ENCODE results near the gene OLFML2B. TPM values are rescaled to one million over a fixed set of nuclear protein-coding genes. Genes with fewer than 3 reads are reported as not detected.

The OLFML2B gene
- total and polyA plus RNA-seq, 2 of the 13 experiments (the other 11 are each of a cell fraction or from before 2014, with no cell fraction given), result not detected

DNA sequence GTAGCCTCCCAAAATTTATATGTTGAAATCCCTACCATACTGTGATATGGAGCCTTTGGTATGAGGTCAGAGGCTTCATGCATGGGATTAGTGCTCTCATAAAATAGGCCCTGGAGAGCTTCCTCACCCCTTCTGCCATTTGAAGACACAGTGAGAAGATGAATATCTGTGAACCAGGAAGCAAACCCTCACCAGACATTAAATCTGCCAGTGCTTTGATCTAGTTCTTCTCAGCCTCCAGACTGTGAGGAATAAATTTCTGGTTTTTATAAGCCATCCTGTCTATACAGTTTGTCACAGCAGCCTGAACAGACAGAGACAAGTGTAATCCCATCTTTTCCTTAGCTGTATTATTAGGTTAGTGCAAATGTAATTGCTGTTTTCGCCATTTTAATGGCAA, 88.4 kb downstream of the OLFML2B start:
- no peaks in the 10 kb centered on the region for H4K20me1 ChIP-seq (ENCODE audit: insufficient read depth, low read length)
- H3K4me2 ChIP-seq (ENCODE audit: low read depth, low read length), result no peak overlapping the region
- H3K4me3 ChIP-seq (replicated peaks in 1 of 3; ENCODE audit: insufficient read depth in 1 of 3, low read depth in 2 of 3, low read length in 3 of 3), result no peak overlapping the region
- H3K27me3 ChIP-seq (ENCODE audit: control insufficient read depth in 1 of 2, insufficient read depth in 2 of 2, low read length in 2 of 2), result no peaks in the 10 kb centered on the region
- no peak for ATAC-seq
- TF ChIP-seq ATF7 (IDR thresholded peaks at IDR 0.05), result no peak
- TF ChIP-seq ATF7 (CRISPR knock-in tag; IDR thresholded peaks at IDR 0.05), result no peak
- no peak for TF ChIP-seq DR1 (CRISPR knock-in tag; IDR thresholded peaks at IDR 0.05)
- TF ChIP-seq, protein P1, sequence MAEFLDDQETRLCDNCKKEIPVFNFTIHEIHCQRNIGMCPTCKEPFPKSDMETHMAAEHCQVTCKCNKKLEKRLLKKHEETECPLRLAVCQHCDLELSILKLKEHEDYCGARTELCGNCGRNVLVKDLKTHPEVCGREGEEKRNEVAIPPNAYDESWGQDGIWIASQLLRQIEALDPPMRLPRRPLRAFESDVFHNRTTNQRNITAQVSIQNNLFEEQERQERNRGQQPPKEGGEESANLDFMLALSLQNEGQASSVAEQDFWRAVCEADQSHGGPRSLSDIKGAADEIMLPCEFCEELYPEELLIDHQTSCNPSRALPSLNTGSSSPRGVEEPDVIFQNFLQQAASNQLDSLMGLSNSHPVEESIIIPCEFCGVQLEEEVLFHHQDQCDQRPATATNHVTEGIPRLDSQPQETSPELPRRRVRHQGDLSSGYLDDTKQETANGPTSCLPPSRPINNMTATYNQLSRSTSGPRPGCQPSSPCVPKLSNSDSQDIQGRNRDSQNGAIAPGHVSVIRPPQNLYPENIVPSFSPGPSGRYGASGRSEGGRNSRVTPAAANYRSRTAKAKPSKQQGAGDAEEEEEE (CRISPR knock-in tag; IDR thresholded peaks at IDR 0.05; ENCODE audit: borderline replicate concordance), result no peak
- TF ChIP-seq, protein P2, sequence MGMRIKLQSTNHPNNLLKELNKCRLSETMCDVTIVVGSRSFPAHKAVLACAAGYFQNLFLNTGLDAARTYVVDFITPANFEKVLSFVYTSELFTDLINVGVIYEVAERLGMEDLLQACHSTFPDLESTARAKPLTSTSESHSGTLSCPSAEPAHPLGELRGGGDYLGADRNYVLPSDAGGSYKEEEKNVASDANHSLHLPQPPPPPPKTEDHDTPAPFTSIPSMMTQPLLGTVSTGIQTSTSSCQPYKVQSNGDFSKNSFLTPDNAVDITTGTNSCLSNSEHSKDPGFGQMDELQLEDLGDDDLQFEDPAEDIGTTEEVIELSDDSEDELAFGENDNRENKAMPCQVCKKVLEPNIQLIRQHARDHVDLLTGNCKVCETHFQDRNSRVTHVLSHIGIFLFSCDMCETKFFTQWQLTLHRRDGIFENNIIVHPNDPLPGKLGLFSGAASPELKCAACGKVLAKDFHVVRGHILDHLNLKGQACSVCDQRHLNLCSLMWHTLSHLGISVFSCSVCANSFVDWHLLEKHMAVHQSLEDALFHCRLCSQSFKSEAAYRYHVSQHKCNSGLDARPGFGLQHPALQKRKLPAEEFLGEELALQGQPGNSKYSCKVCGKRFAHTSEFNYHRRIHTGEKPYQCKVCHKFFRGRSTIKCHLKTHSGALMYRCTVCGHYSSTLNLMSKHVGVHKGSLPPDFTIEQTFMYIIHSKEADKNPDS (CRISPR knock-in tag; IDR thresholded peaks at IDR 0.05), result no peak
- no peak for TF ChIP-seq PRMT3 (CRISPR knock-in tag; IDR thresholded peaks at IDR 0.05; ENCODE audit: borderline replicate concordance, low read depth)
- intact Hi-C loops (cut with micrococcal nuclease; ENCODE audit: unreplicated experiment), result no loop called here
- H2AFZ ChIP-seq (ENCODE audit: low read length), result no peak overlapping the region
- CTCF ChIA-PET (ENCODE audit: low intra/inter-chr PET ratio, low total read pairs), result no interaction called here
- no peaks in the 10 kb centered on the region; a peak in 2 of 5 replicates for H3K36me3 ChIP-seq (replicated peaks in 1 of 2; ENCODE audit: control insufficient read depth in 1 of 2, insufficient read depth in 2 of 2, low read length in 2 of 2)
- FAIRE-seq, result no peak
- H3K9ac ChIP-seq (ENCODE audit: insufficient read depth, low read depth, low read length), result no peak overlapping the region
- no peak for DNase-seq (ENCODE audit: low spot score)
- no TSS peak for BruUV-seq (replicated peaks)
- POLR2A ChIA-PET, result no interaction called here
- no peaks in the 10 kb centered on the region for H3K79me2 ChIP-seq (ENCODE audit: insufficient read depth, low read length)
- H3K4me1 ChIP-seq (ENCODE audit: insufficient read depth, low read length), result no peaks in the 10 kb centered on the region
- in situ Hi-C loops (cut with HindIII; ENCODE audit: extremely low pct_ligation_motif_present, low pct_unique_long_range_greater_than_20kb), result no loop called here
- WGBS (ENCODE audit: low lambda C conversion rate), result 96% methylated on average over 1 of the region's 1 CpG
- H3K27ac ChIP-seq (ENCODE audit: extremely low read length, insufficient read depth, low read length), result no peak overlapping the region
- H3K9me3 ChIP-seq (ENCODE audit: low read length), result no peaks in the 10 kb centered on the region
